ENCODE results near the gene FNDC11.
A peak's percentile ranks its signal among the peaks of the same experiment; 100 is the strongest.

FNDC11 gene

DNA sequence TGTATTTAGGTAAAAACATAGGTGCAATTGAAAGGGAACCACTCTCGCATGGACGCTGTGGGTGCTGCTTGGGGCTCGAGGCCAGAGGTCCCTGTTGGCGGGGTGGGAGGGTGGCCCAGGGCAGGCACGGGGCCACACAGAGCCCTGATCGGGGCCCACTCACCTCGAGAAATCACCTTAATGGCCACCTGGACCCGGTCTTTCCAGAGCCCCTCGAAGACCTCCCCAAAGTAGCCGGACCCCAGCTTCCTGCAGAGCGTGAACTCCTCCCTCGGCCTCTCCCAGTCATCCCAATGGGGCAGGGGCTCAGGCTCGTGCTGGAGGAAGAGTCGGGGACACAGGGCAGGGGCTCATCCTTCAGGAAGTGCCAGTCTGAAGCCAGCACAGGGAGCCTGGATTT is 20.6 kb upstream of the FNDC11 start:
- Histone ChIP-seq H3K36me3 (ENCODE audit: control insufficient read depth, insufficient read depth, low read length) (no peaks in the 10 kb centered on the region), H3K9me3 (ENCODE audit: control insufficient read depth, low read length) (no peaks in the 10 kb centered on the region), H3K4me1 (ENCODE audit: control insufficient read depth, insufficient read depth, low read length, poor library complexity, severe bottlenecking) (peaks cover 16% of the 10 kb centered on the region), H3K27ac (ENCODE audit: insufficient read depth, low read length, poor library complexity, severe bottlenecking) (no peak overlapping the region), H3K27me3 (replicated peaks; ENCODE audit: control insufficient read depth, insufficient read depth, low read length, poor library complexity, severe bottlenecking) (no peaks in the 10 kb centered on the region), H3K4me3 (ENCODE audit: insufficient read depth, low read depth, low read length, poor library complexity, severe bottlenecking) (no peak overlapping the region)
- DNase-seq = no peak

DNA sequence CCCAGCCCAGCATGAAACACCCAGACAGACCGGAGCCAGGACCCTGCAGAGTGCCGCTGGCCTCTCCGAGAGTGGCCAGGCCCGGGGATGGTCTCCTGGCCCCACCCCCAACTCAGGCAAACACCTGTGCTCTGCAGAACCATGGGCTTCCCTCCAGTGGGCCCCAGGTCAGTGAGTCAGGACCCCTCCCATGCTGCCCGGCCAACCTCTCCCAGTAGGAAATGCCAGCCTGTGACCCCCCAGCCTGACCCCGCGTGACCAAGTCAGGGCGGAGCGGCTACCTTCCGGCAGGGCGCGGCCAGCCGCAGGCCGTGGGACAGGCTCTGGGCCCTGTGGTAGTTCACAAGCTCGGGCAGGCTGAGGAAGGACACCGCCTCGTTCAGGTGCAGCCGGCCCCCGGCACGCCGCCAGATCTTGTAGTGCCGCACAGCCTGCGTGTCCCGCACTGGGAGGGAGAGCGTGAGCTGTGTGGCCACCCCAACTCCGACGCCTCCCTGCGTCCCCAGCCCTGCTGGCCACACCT is 20.0 kb upstream of the FNDC11 start:
- Histone ChIP-seq H3K4me1 (ENCODE audit: control insufficient read depth, insufficient read depth, low read length, poor library complexity, severe bottlenecking) (peaks cover 21% of the 10 kb centered on the region), H3K36me3 (ENCODE audit: control insufficient read depth, insufficient read depth, low read length) (no peaks in the 10 kb centered on the region), H3K27me3 (replicated peaks; ENCODE audit: control insufficient read depth, insufficient read depth, low read length, poor library complexity, severe bottlenecking) (no peaks in the 10 kb centered on the region), H3K9me3 (ENCODE audit: control insufficient read depth, low read length) (no peaks in the 10 kb centered on the region), H3K27ac (ENCODE audit: insufficient read depth, low read length, poor library complexity, severe bottlenecking) (no peak overlapping the region), H3K4me3 (ENCODE audit: insufficient read depth, low read depth, low read length, poor library complexity, severe bottlenecking) (no peak overlapping the region)
- DNase-seq = no peak

DNA sequence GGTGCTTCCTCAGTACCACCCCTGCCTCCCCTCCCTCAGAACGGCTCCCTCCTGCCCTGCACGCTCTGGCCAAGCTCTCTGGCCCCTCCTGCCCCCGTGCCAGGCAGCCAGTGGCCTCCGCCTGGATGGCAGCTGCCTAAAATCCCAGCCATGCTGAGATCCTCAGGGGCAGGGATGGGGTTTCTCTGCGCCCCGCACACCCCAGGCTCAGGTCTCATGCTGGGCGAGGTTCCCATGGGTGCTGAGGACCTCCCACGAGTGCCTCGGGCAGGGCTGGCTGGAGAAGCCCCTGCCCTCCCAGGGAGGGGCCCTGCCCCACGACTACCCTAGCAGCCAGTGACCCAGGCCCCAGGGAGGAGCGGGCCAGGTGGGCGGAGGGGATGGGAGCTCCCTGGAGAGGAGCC is 19.5 kb upstream of the FNDC11 start:
- Histone ChIP-seq H3K27ac (ENCODE audit: insufficient read depth, low read length, poor library complexity, severe bottlenecking) (no peak overlapping the region), H3K36me3 (ENCODE audit: control insufficient read depth, insufficient read depth, low read length) (no peaks in the 10 kb centered on the region), H3K4me1 (ENCODE audit: control insufficient read depth, insufficient read depth, low read length, poor library complexity, severe bottlenecking) (peaks cover 24% of the 10 kb centered on the region), H3K4me3 (ENCODE audit: insufficient read depth, low read depth, low read length, poor library complexity, severe bottlenecking) (no peak overlapping the region), H3K9me3 (ENCODE audit: control insufficient read depth, low read length) (no peaks in the 10 kb centered on the region), H3K27me3 (replicated peaks; ENCODE audit: control insufficient read depth, insufficient read depth, low read length, poor library complexity, severe bottlenecking) (no peaks in the 10 kb centered on the region)
- no peak for DNase-seq

DNA sequence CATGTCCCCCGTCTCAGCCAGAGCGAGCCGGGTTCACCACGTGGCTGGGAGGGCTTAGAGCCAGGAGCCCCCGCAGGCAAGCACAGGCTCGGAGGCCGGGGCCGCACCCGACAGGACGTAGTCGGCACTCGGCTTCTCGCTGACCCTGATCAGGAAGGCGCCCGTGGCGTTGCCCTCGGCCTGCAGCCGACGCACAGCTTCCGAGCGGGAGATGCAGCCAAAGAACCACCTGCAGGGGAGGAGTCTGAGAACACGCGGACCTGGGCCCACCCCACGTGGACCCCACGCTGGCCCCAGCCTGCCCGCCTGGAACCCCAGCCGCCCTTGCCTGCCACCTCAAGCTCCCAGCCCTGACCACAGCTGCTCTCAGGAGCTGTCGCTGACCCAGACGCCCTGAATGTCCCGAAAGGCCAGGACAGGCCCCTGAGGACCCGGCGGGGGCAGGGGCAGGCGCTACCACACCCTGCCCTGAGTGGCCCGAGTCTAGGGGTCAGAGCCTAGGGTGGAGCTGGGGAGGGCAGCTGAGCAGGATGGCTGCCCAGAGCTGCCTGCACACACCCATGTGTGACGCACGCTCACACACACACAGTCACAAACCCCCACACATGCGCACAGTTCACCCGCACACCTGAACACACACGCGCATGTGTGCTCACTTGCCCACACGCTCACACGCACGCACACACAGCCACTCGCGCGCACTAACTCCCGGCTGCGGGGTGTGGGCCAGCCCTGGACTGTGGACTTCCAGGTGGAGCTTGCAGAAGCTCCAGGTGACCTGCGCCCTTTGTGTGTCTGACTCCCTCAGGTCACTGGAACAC is 18.9 kb upstream of the FNDC11 start:
- Histone ChIP-seq H3K4me1 (ENCODE audit: control insufficient read depth, insufficient read depth, low read length, poor library complexity, severe bottlenecking) (peaks cover 24% of the 10 kb centered on the region), H3K4me3 (ENCODE audit: insufficient read depth, low read depth, low read length, poor library complexity, severe bottlenecking) (no peak overlapping the region), H3K36me3 (ENCODE audit: control insufficient read depth, insufficient read depth, low read length) (no peaks in the 10 kb centered on the region), H3K27me3 (replicated peaks; ENCODE audit: control insufficient read depth, insufficient read depth, low read length, poor library complexity, severe bottlenecking) (no peaks in the 10 kb centered on the region), H3K9me3 (ENCODE audit: control insufficient read depth, low read length) (no peaks in the 10 kb centered on the region), H3K27ac (ENCODE audit: insufficient read depth, low read length, poor library complexity, severe bottlenecking) (no peak overlapping the region)
- no peak for DNase-seq

DNA sequence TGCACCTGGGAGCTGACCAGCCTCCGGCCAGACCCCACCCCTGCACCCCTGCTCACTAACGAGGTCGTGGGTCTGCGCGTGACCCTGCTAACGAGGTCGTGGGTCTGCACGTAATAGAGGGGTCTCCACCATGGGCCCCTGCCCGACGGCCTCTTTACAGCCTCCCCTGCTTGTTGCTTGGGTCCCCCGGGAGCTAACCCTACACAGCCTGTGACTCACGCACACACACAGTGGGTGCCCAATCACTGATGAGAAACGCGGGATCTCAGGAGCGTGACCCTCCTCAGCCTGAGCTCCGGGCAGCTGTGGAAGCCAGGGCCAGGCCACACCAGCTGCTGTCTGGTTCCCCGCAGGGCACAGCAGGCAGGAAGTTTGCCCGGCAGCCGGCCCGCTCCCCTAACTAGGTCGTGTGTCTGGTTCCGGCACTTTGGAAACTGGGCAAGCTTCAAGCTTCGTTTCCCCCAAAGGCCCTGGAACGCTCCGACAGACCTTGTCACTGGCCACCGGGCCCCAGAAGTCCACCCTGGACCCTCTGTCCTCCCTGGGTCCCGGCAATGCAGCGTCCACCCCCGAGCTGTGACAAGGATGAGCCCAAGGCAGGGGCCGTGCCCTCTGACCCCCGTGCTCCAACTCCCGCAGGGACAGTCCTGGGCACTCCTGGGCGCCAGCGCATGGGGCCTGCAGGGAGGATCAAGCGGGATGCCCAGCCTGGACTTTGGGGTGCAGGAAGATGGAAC is 17.6 kb upstream of the FNDC11 start:
- H3K36me3 ChIP-seq (ENCODE audit: control insufficient read depth, insufficient read depth, low read length) = no peaks in the 10 kb centered on the region
- peaks cover 24% of the 10 kb centered on the region for H3K4me1 ChIP-seq (ENCODE audit: control insufficient read depth, insufficient read depth, low read length, poor library complexity, severe bottlenecking)
- no peaks in the 10 kb centered on the region for H3K9me3 ChIP-seq (ENCODE audit: control insufficient read depth, low read length)
- H3K27me3 ChIP-seq (replicated peaks; ENCODE audit: control insufficient read depth, insufficient read depth, low read length, poor library complexity, severe bottlenecking) = no peaks in the 10 kb centered on the region
- no peak overlapping the region for H3K4me3 ChIP-seq (ENCODE audit: insufficient read depth, low read depth, low read length, poor library complexity, severe bottlenecking)
- no peak overlapping the region for H3K27ac ChIP-seq (ENCODE audit: insufficient read depth, low read length, poor library complexity, severe bottlenecking)
- no peak for DNase-seq

DNA sequence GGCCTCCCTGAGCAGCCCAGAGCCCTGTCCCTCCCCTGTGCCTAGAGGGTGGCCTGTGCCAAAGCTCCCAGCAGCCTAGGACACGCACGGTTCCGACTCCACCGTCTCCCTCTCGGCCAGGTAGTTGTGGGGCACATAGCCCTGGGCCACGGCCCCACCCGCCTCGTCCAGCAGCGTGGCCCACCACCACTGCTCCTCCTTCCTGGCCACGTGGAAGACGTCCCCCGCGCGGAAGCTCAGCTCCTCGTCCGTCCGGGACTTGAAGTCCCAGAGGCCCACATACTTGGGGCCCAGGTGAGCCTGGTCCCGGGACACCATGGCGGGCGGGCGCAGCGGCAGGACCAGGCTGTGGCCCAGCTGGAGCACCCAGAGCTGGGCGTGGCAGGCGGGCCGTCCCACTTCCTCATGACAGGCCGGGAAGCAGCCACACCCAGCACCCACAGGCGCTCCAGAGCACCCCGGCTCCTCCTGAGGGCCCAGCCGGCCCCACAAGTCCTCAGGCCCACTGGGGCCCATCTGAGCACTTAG is 16.9 kb upstream of the FNDC11 start, which contains the start of gene PTK6:
Gene PTK6 (minus strand): TSS at position 380 of the 528 bp plus-strand sequence. CDS start 62 bp downstream, at position 318.
- Histone ChIP-seq H3K9me3 (ENCODE audit: control insufficient read depth, low read length) (no peaks in the 10 kb centered on the region), H3K4me1 (ENCODE audit: control insufficient read depth, insufficient read depth, low read length, poor library complexity, severe bottlenecking) (peaks cover 24% of the 10 kb centered on the region), H3K36me3 (ENCODE audit: control insufficient read depth, insufficient read depth, low read length) (no peaks in the 10 kb centered on the region), H3K27me3 (replicated peaks; ENCODE audit: control insufficient read depth, insufficient read depth, low read length, poor library complexity, severe bottlenecking) (no peaks in the 10 kb centered on the region), H3K4me3 (ENCODE audit: insufficient read depth, low read depth, low read length, poor library complexity, severe bottlenecking) (peak within 1 kb of the TSS; percentile 40), H3K27ac (ENCODE audit: insufficient read depth, low read length, poor library complexity, severe bottlenecking) (peak within 1 kb of the TSS; percentile 73)
- DNase-seq = no peak

DNA sequence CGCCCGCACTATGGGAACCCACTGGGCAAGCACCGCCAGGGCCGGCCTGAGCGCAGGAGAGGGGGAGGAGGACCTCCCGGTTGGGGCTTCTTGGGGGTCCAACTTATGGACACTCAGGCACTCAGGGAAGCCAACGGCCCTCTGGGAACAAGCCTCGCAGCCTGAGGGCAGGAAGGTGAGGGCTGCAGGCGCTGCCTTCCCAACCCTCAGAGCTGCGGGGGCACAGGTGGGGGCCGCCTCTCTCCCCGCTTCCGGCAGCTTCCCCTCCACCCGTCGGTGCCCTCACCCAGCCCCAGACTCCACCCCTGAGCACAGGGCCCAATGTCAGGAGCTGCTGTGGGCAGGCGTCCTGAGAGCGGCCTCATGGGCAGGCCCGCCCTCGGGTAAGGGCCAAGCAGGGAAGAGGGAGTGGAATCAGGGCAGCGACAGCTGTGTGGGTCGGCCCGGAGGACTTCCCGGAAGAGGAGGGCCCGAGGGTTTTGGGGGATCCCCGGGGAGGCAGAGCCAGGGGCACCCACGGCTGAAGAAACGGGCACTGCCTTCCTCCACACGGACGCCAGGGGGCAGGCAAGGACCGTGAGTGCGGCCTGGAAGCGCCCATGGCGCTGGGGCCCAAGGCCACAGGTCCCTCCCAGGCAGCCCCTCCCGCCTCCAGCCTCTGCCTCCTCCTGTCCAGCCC is 16.3 kb upstream of the FNDC11 start:
- peak; percentile 86 to 91 (median 88) for DNase-seq
- Histone ChIP-seq H3K27ac (ENCODE audit: insufficient read depth, low read length, poor library complexity, severe bottlenecking) (peak overlapping the region; percentile 73), H3K36me3 (ENCODE audit: control insufficient read depth, insufficient read depth, low read length) (no peaks in the 10 kb centered on the region), H3K9me3 (ENCODE audit: control insufficient read depth, low read length) (no peaks in the 10 kb centered on the region), H3K27me3 (replicated peaks; ENCODE audit: control insufficient read depth, insufficient read depth, low read length, poor library complexity, severe bottlenecking) (no peaks in the 10 kb centered on the region), H3K4me3 (ENCODE audit: insufficient read depth, low read depth, low read length, poor library complexity, severe bottlenecking) (peak overlapping the region; percentile 40), H3K4me1 (ENCODE audit: control insufficient read depth, insufficient read depth, low read length, poor library complexity, severe bottlenecking) (peaks cover 24% of the 10 kb centered on the region)

DNA sequence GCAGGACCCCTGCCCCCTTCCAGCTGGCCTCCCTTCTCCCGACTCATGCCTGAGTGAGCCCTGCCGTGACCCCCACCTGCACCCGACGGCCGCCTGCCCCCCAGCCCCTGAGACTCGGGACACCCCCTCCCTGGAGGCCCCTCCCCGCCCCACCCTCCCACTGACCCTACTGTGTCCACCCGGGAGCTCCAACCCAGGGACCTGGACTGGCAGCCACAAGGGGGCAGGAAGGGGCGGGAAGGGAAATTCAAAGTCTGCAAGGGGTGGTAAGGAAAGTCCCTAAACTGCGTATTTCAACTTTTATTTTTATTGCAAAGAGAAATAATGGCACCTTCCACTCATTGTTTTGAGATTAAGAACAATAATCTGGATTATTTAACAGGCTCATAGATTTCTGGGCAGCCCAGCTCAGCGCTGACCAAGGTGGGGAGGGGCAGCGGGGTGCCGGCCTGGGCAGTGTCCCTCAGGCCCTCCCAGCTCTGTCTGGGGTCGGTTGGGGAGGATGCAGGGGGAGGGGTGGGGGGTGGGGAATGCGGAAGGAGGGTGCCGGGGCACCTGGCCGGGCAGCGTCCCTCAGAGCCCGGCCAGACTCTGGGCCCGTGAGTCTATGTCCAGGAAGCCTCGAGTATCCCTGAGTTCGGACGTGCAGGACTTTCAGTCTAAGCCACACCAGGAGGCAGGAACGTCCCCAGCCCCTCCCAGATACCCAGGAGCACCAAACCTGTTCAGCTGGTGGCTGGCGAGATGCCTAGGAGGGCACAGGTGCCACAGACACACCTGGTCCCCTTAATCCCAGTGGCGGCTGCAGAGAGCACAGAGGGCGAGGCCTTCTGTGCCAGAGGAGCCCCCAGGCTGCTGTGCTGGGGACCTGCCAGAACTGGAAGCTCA is 15.5 kb upstream of the FNDC11 start:
- peak overlapping the region; percentile 73 for H3K27ac ChIP-seq (ENCODE audit: insufficient read depth, low read length, poor library complexity, severe bottlenecking)
- no peaks in the 10 kb centered on the region for H3K9me3 ChIP-seq (ENCODE audit: control insufficient read depth, low read length)
- peaks cover 24% of the 10 kb centered on the region for H3K4me1 ChIP-seq (ENCODE audit: control insufficient read depth, insufficient read depth, low read length, poor library complexity, severe bottlenecking)
- no peak overlapping the region for H3K4me3 ChIP-seq (ENCODE audit: insufficient read depth, low read depth, low read length, poor library complexity, severe bottlenecking)
- H3K27me3 ChIP-seq (replicated peaks; ENCODE audit: control insufficient read depth, insufficient read depth, low read length, poor library complexity, severe bottlenecking) = no peaks in the 10 kb centered on the region
- H3K36me3 ChIP-seq (ENCODE audit: control insufficient read depth, insufficient read depth, low read length) = no peaks in the 10 kb centered on the region
- peak; percentile 44 to 46 (median 46) for DNase-seq

DNA sequence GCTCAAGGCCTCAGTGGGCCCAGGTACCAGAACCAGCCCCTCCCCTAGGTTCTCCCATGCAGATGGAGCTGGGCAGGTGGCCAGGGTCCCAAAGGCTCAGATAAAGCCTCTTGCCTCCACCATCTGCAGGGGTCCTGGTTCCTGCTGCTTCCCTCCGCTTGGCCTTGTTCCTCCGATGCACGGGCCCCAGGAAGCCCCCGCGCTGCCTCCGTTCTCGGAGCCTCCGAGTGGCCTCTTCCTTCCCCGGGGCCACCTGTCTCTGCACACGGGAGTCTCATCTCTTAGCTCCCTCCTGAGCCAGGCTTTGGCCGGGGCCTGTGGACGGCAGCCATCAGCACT is 14.9 kb upstream of the FNDC11 start:
- H3K36me3 ChIP-seq (ENCODE audit: control insufficient read depth, insufficient read depth, low read length) = no peaks in the 10 kb centered on the region
- no peak overlapping the region for H3K4me3 ChIP-seq (ENCODE audit: insufficient read depth, low read depth, low read length, poor library complexity, severe bottlenecking)
- DNase-seq = no peak
- peak overlapping the region; percentile 73 for H3K27ac ChIP-seq (ENCODE audit: insufficient read depth, low read length, poor library complexity, severe bottlenecking)
- H3K27me3 ChIP-seq (replicated peaks; ENCODE audit: control insufficient read depth, insufficient read depth, low read length, poor library complexity, severe bottlenecking) = no peaks in the 10 kb centered on the region
- H3K9me3 ChIP-seq (ENCODE audit: control insufficient read depth, low read length) = no peaks in the 10 kb centered on the region
- H3K4me1 ChIP-seq (ENCODE audit: control insufficient read depth, insufficient read depth, low read length, poor library complexity, severe bottlenecking) = peaks cover 24% of the 10 kb centered on the region

Measured in effector memory CD4-positive, alpha-beta T cell (primary cell).